LHCN-M2 (cell line): ENCODE measurements around the gene RSPH6A. TPM values are rescaled to one million over a fixed set of nuclear protein-coding genes. Genes with fewer than 3 reads are reported as not detected.

Experiments
- DNase-seq: peaks from one replicate; pipeline ENCODE4 v3.0.0-alpha.2; 2012; ENCODE audit warnings: low read depth
- total RNA-seq: library from RNA; depleted of rRNA; stranded (reverse); fragments of >200 nt; gene quantifications from 2 replicates; pipeline ENCODE4 v1.2.3, GENCODE V29; 2014

The RSPH6A gene
- total RNA-seq, 1 experiment from 2014 or later = 0.11 TPM

DNA sequence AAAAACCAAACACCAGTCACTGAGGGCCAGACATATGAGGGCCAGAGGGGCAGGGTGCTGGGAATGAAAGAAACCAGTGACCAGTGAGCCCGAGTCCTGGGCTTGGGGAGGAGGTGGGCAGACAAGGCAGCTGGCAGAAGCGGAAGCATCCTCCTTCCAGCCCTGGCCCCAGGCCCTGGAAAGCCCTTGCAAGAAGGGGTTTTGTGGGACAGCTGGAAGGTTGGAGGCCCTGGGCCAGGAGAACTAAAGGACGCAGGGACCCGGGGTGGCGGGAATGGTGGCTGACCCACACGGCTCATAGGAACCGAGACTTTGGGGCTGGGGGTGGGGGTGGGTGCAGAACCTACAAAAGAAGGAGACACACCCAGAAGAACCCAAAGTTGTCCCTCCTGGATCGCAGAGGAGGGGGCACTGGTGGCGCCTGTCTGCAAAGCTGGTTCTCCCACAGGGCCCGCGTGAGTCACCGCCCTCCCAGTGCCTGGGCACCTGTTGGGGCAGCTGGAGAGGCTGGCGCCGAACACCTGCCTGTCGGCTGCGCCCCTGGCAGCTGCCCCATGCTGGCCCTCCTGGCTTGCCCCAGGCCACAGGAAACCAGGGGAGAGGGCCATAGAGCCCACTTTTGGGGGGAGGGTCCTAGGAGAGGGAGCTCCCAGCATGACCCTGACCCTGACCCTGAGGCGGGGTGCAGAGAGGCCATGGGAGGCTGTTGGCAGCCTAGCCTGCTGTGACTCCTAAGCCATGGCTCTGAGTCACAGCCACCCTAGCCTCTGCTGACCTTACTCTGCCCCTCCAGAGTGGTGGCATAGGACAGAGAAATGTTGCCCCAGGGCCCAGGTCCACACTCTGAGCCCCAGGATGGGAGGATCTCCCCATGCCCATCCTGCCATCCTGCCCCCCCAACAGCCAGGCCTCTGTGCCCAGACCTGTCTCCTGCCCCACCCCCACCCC lies 33.6 kb downstream of the RSPH6A start:
- DNase-seq = peak; percentile 89

DNA sequence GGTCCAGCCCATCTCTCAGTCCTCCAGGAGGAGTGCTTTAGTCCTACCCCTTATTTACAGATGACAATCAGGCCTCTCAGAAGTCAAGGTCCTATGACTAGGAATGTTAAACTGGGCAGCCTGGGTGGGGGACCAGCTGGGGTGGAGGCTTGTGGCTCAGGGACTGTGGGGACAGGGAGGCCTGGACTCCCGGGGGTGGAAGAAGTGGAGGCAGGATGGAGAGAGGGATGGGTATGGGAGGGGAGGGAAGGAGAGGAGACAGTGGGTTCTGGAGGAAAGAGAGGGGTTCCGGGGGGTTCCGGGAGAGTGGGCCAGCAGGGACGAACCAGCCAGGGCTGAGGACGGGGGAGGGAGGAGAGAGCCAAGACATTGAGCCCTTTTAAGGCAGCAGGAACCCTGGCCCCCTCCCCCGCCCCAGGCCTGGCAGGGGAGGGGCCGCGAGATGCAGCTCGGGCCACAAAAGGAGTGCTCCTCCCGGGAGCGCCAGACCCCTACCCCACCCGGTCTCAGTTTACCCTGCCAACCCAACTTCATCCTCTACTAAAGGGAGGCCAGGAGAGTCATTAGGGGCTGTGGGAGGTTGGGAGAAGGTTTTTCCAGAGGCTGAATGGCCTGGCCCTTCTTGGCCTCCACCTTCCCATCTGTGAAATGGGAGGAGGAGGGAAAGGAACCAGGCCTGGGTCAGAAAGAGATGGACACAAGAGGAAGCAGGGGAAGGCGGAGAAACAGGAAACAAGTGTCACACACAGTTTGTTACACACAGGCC lies 34.5 kb downstream of the RSPH6A start:
- no peak for DNase-seq

DNA sequence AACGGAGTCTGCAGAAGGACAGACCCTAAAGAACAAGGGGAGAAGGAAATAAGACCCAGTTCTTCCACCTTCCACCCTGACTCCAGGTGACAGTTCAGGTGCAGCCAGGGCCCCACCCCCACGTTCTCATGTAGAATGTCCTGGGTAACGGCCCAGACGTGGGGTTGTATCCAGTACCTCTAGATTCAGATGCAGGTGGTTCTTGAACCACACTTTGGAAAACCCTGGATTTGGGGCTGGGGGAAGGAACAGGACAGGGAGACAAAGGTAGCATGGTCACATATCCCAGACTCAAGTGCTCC lies 35.0 kb downstream of the RSPH6A start:
- DNase-seq = no peak

DNA sequence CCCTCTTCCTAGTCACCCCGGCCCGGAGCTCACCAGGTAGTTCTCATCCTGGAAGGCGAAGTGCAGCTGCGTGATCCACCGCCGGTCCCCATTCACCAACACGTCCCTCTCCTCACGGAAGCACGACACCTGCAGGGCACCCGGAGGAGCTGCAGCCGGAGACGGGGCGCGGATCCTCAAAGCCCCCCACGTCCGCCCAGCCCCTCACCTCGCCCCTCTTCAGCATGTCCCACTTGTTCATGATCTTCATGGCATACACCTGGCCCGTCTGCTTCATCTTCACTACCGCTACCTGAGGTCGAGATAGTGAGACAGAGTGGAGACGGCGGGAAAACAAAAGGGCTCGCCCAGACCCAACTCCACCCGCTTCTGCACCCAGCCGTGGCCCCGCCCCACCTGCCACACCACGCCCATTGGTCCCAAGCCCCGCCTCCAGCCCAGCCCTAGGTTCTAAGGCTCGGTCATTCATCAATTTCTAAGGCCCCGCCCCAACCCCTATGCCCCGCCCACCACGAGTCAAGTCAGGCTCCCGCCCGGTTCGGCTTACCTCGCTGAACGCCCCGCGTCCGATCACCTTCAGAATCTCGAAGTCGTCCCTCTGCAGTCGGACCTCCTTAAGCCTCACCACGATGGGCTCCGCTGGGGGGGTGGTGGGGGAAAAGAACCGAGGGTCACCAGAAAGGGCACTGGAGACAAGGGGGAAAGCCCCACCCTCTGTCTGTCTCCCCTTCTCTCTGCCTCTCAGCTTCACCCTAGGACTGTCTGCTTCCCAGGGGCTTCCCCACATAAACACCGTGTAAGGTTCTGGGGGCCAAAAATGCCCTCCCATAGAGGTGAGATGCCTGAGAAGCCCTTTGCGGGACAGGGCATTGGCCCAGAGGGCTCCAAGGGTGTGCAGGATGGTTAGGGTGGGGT lies 35.6 kb downstream of the RSPH6A start:
- DNase-seq = no peak

DNA sequence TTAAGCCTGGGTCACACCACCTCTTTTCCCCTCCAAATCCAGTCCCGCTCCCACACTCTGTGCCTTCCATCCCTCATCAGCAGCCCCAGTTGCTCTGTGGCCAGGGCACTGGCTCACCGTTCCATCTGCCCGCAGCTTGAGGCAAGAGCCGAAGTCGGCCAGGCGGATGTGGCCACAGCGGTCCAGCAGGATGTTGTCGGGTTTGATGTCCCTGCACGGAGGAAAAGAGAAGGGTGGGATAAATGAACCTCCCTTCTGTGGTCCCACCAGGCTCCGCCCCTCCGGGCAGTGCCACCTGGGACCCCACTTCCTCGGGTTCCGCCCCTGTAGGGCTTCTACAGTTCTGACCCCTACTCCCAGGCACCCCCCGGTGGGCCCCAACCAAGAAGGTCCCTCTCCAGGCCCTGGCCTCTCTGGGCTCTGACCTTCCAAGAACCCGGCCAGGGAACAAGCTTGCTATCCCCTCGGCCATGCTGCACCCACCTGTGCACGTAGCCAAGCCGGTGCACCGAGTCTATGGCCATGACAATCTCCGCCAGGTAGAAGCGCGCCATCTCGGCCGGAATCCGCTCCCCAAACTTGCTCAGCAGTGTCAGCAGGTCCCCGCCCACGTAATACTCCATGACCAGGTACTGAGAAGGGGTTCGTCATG lies 37.0 kb downstream of the RSPH6A start:
- no peak for DNase-seq

DNA sequence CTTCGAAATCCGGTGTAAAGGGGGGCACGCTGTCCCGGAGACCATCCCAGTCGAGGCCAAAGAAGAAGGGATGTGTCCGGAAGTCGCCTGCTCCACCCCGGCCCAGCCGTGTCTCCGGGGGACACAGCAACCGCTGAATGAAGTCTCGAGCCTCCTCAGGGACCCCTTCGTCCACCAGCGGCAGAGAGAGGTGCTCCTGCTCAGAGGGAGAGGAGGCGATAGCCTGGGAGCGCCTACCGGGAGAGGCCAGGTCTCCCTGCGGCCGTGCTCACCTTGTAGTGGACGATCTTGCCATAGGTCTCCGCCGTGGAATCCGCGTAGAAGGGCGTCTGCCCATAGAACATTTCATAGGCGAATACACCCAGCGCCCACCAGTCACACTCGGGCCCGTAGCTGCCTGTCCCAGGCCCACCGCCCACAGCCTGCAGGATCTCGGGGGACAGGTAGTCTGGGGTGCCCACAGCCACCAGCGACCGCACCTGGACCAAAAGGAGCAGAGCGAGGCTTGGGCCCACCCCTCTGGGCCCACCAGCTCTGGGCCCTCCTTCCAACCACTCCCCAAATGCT lies 37.6 kb downstream of the RSPH6A start:
- DNase-seq = no peak

DNA sequence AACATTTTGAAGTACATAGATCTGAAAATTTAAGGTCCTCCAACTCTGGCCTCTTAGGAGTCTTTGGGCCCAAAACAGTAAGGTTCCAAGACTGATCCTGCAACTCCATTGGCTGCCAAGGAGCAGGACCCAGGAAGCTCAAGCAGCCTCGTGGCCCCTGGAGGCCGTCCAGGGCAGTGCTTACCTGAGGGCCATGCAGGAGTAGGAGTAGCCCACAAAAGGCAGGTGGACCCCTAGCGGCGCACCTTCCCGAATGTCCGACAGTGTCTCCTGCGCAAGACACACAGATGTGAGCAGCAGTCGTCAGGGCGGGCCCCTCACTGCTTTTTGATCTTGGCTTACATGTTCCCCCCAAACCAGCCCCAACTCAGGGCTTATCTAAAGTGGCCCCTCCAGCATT lies 40.3 kb downstream of the RSPH6A start:
- no peak for DNase-seq

DNA sequence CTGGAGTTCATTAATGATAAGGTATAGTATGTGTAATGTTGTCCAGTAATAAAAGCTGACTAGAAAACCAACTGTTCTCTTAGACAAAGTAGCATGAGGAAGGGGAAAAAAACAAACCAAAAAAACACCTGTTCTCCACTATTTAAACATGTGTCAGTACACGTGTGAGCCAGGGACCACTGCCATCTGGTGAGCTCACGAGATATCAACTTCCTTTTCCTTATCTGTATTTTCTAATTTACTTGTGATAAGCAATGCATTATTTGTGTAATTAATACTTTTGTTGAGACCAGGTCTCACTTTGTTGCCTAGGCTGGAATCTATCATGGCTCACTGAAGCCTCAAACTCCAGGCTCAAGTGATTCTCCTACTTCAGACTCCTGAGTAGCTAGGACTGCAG lies 41.7 kb downstream of the RSPH6A start:
- DNase-seq = peak; percentile 36

DNA sequence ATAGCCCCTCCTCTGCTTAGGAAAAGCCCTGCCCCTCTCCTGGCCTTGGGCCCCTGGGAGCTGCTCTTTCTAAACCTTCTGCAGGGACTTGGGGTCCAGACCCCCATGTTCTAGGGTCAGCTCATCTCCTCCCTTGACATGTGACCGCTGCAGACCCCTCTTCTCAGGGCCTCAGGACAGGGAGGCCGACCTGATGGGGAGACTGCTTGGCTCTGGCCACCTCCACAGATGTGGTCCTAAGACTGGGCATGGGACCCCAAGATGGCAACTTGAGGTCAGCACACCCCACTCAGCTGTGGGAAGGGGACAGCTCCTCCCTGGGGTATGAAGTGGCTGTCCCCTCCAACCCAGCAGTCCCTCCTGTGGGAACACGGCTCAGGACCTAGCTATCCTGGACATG lies 42.2 kb downstream of the RSPH6A start:
- DNase-seq = no peak

DNA sequence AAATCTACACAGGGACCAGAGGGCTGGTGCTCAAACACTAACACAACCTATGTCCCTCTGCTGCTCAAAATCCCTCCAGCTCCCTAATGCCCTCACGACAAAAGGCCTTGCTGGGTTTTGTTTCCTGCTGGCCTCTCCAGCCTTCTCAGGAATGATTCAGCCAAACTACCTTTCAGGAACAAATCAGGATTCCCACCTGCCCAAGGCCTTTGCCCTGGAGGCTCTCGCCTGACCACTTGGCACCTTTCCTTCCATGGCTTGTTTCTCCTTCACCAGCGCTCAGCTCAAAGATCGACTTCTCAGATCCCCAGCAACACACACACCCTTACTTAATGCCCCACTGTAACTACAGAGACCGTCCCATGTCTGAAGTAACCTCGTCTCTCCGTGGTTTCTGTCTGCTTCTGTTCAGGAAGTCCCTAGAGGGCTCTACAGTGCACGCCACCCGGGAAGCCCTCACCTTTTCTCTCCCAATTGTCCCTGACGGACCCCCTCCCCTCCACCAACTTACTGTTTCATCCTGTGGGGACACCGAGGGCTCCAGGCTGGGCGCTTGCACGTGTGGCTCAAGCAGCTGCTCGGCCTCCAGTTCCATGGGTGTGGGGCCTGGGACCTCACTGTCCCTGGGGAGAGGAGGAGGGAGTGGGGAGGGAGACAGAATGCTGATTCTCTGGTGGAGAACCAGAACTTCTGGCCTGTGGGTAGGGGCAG lies 42.8 kb downstream of the RSPH6A start:
- DNase-seq = no peak

DNA sequence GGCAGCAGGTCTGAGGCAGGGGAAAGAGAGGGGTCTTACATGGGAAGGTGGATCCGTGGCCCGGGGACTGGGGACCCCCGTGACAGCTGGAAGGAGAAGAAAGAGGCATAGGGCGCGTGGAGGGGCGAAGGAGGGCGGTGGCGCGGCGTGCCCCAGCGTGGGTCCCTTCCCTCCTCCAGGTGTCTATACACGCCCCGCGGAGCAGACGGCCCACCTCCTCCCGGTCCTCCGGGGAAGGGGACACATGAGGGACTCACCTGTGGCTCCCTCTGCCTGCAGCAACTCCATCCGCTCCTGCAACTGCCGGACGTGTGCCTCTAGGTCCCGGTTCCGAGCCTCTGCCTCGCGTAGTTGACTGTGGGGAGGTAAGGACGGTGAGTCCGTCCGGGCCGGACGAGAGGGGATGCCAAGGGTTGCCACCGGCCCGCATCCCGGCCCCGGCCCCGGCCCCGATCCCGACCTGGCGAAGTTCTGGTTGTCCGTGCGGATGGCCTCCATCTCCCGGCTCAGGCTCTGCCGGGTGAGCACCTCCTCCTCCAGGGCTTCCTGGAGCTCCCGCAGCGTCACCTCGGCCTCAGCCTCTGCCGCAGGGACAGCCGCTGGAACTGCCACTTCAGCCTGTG lies 43.7 kb downstream of the RSPH6A start:
- no peak for DNase-seq

DNA sequence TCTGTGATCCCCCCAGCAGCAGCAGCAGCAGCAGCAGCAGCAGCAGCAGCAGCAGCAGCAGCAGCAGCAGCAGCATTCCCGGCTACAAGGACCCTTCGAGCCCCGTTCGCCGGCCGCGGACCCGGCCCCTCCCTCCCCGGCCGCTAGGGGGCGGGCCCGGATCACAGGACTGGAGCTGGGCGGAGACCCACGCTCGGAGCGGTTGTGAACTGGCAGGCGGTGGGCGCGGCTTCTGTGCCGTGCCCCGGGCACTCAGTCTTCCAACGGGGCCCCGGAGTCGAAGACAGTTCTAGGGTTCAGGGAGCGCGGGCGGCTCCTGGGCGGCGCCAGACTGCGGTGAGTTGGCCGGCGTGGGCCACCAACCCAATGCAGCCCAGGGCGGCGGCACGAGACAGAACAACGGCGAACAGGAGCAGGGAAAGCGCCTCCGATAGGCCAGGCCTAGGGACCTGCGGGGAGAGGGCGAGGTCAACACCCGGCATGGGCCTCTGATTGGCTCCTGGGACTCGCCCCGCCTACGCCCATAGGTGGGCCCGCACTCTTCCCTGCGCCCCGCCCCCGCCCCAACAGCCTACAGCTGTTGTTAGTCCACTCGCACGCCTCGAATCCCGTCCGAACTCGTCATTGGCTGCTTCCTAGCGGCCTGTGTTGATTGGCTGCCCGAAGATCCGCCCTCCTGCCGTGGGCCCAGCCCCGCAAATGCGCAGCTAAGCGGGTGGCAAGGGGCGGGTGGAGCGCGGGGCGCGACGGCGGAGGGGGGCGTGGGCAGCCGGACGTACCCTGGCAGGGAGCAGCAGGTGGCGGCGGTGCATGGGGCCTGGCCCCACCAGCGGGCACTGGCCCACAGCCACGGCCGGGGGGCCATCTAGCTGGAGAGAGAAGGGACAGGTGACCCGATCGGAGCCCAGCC lies 44.7 kb downstream of the RSPH6A start:
- peak; percentile 98 for DNase-seq

DNA sequence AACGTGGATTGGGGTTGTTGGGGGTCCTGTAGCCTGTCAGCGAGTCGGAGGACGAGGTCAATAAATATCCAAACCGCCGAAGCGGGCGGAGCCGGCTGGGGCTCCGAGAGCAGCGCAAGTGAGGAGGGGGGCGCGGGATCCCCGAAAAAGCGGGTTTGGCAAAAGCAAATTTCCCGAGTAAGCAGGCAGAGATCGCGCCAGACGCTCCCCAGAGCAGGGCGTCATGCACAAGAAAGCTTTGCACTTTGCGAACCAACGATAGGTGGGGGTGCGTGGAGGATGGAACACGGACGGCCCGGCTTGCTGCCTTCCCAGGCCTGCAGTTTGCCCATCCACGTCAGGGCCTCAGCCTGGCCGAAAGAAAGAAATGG lies 45.3 kb downstream of the RSPH6A start:
- peak; percentile 52 for DNase-seq

DNA sequence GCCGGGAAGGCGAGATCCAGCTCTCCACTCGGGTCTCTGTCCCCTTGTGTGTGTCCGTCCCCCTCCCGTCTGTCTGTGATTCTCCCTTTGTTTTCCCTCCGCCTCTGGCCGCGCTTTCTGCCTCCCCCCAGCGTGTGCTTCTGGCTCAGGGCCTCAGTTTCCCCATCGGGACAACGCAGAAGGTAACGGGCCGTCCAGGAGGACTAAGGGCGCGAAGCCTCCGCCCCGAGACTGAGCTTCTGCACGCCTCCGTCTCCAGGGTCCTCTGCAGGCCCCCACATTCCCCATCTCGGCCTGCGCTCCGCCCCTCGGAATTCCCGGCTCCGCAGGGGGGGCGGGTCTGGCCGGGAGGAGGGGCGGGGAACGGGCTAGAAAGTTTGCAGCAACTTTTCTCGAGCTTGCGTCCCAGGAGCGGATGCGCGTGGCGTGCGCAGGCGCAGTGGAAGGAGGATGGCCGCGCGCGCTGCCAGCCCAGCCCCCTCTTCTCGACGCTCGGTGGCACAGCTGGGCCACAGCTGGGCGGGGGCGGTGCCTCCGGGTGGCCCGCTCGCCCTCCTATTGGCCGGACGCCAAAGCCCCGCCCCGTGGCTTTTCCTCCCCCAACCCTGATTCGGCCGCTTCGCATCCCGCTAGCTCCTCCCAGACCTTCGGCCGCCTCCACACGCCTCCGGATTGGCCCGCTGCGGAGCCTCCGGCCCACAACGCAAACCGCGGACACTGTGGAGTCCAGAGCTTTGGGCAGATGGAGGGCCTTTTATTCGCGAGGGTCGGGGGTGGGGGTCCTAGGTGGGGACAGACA lies 45.9 kb downstream of the RSPH6A start, which contains the start of gene SIX5:
Gene SIX5, minus strand, starts transcription at position 269 of the 799 bp plus-strand sequence. CDS start 408 bp downstream, outside the sequence.
- DNase-seq = peak; percentile 97

DNA sequence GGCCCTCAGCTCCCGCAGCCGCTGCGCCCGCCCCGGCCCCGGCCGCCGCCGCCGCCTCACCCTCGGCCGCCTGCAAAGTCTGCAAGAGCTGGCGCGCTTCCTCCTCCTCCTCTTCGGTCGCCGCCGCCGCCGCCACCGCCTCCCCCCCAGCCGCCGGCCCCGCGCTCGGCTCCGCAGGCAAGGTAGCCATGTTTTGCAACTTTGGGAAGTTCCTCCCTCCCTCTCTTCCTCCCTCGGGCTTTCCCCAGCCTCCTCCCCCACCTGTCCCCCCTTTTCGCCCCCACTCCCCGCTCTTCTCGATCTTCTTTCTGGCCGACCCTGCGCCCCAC lies 46.5 kb downstream of the RSPH6A start:
- peak; percentile 45 for DNase-seq

DNA sequence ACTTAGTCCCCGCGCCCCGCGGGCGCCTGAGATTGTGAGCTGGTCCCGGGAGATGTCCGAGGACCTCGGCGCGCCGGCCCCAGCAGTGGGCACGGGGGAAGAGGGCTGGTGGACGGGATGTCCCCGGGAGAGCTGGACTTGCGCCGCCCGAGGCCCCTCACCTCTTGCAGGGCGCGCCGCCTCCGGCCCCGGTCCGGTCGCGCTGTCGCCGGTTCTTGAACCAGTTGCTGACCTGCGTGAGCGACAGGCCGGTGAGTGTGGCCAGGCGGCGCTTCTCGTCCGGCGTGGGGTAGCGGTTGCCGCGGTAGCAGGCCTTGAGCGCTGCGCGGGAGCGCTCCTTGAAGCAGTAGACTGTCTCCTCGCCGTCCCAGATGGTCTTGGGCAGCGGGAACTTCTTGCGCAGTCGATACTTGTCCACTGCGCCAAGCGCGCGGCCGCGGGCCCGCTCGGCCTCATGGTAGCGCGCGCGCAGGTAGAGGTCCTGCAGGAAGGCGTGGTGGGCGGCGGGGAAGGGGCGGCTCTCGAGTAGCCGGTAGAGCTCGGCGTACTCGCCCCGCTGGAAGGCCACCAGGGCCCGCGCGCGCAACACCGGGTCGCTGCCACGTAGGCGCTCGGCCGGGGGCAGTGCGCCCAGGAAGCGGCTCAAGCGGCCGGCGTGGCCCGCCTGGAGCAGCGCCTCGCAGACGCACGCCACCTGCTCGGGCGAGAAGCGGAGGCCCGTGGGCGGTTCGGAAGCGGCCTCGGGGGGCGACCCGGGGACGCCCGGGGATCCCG lies 47.0 kb downstream of the RSPH6A start:
- DNase-seq = peak; percentile 54

DNA sequence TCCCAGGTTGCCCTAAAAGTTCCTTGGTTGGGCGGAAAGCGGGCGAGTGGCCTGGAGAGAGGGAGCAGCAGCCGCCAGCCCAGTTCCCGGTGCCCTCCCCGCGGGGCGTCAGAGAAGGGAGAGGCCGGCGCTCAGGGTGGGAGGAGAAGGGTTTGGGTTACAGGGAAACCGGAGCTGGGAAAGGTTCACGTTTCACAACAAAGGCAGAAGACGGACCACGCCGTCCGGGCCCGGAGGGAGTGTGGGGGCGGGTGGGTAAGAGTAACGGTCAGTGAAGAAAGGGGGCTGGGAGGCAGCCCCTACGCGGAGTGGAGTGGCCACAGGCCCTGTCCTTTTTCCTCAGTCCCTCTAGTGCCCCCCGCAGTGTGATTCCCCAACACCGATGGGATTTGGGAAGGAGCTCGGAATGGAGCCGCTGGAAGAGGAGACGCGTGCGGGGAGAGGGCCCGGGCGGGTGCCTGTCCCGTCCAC lies 47.7 kb downstream of the RSPH6A start:
- DNase-seq = peak; percentile 83
